Mononuclear cell (primary cell): Measurements from ENCODE around the gene LTB4R. TPM values are rescaled to one million over a fixed set of nuclear protein-coding genes. Genes with fewer than 3 reads are reported as not detected.
"Not testable (repeated sequence)": the region's sequence is repeated elsewhere in the genome, so short reads cannot be mapped to it uniquely, and the experiment has no call there.

Source experiments
- H3K27me3 ChIP-seq: 2 replicates; pipeline ENCODE4 v1.6.0; 2011; ENCODE audit warnings: low read length, control low read depth; ENCODE audit not compliant: insufficient read depth
- H3K4me1 ChIP-seq: 2 replicates; pipeline ENCODE4 v1.5.1; 2011; ENCODE audit warnings: mild to moderate bottlenecking, low read length, control low read depth; ENCODE audit not compliant: insufficient read depth
- H3K4me3 ChIP-seq: 2 replicates; pipeline ENCODE4 v1.5.1; 2011; ENCODE audit warnings: mild to moderate bottlenecking, low read length, moderate library complexity
- H3K9me3 ChIP-seq: 2 replicates; pipeline ENCODE4 v1.5.1; 2011; ENCODE audit warnings: low read depth, mild to moderate bottlenecking, control low read depth, low read length
- total RNA-seq: library from RNA; depleted of rRNA; stranded (reverse); fragments of >200 nt; gene quantifications from one replicate; pipeline ENCODE4 v1.2.3, GENCODE V29; 2012

LTB4R gene
- total RNA-seq, 1 donor: 12.5 TPM

- no peaks in the 10 kb centered on the region for H3K9me3 ChIP-seq
- no peak overlapping the region for H3K4me3 ChIP-seq
- peaks cover 89% of the 10 kb centered on the region for H3K4me1 ChIP-seq
- peaks cover 21% of the 10 kb centered on the region for H3K27me3 ChIP-seq
Observed at GRCh38 chr14:24335461-24336171, 24.3 kb downstream of the LTB4R start.

- Histone ChIP-seq H3K4me1 (peaks cover 77% of the 10 kb centered on the region), H3K4me3 (no peak overlapping the region), H3K9me3 (no peaks in the 10 kb centered on the region), H3K27me3 (peaks cover 21% of the 10 kb centered on the region)
Observed at GRCh38 chr14:24337144-24337823, 26.0 kb downstream of the LTB4R start.

GRCh38 chr14:24337824-24338175 is 26.5 kb downstream of the LTB4R start:
- peaks cover 72% of the 10 kb centered on the region for H3K4me1 ChIP-seq
- no peak overlapping the region for H3K4me3 ChIP-seq
- H3K9me3 ChIP-seq: no peaks in the 10 kb centered on the region
- H3K27me3 ChIP-seq: peaks cover 20% of the 10 kb centered on the region

GRCh38 chr14:24338843-24339242 is 27.5 kb downstream of the LTB4R start:
- no peaks in the 10 kb centered on the region for H3K9me3 ChIP-seq
- peaks cover 62% of the 10 kb centered on the region for H3K4me1 ChIP-seq

GRCh38 chr14:24339284-24340151 is 28.2 kb downstream of the LTB4R start, which contains the start of gene RIPK3:
Gene RIPK3 (minus strand): TSS chr14:24339991. CDS start chr14:24339826, 165 bp downstream.
- peak within 1 kb of the TSS; percentile 84 for H3K4me3 ChIP-seq
- H3K4me1 ChIP-seq: peaks cover 55% of the 10 kb centered on the region
- no peaks in the 10 kb centered on the region for H3K9me3 ChIP-seq
- peaks cover 9% of the 10 kb centered on the region for H3K27me3 ChIP-seq

More at GRCh38 chr14:24338843-24339242, 27.5 kb downstream of the LTB4R start:
- peak overlapping the region; percentile 84 for H3K4me3 ChIP-seq
- H3K27me3 ChIP-seq: peaks cover 15% of the 10 kb centered on the region

GRCh38 chr14:24340606-24341005 is 29.3 kb downstream of the LTB4R start:
- Histone ChIP-seq H3K4me3 (no peak overlapping the region), H3K27me3 (no peaks in the 10 kb centered on the region), H3K4me1 (peaks cover 44% of the 10 kb centered on the region), H3K9me3 (no peaks in the 10 kb centered on the region)

GRCh38 chr14:24342889-24343288 is 31.6 kb downstream of the LTB4R start:
- Histone ChIP-seq H3K4me3 (no peak overlapping the region), H3K9me3 (no peaks in the 10 kb centered on the region), H3K4me1 (peaks cover 26% of the 10 kb centered on the region), H3K27me3 (peaks cover 3% of the 10 kb centered on the region)

GRCh38 chr14:24343795-24344660 is 32.7 kb downstream of the LTB4R start:
- H3K27me3 ChIP-seq: peaks cover 3% of the 10 kb centered on the region
- H3K9me3 ChIP-seq: no peaks in the 10 kb centered on the region
- peaks cover 16% of the 10 kb centered on the region for H3K4me1 ChIP-seq
- H3K4me3 ChIP-seq: no peak overlapping the region

- Histone ChIP-seq H3K27me3 (peaks cover 9% of the 10 kb centered on the region), H3K9me3 (no peaks in the 10 kb centered on the region), H3K4me1 (no peaks in the 10 kb centered on the region), H3K4me3 (no peak overlapping the region)
Observed at GRCh38 chr14:24347134-24347533, 35.8 kb downstream of the LTB4R start.

- Histone ChIP-seq H3K4me1 (no peaks in the 10 kb centered on the region), H3K9me3 (no peaks in the 10 kb centered on the region), H3K27me3 (peaks cover 9% of the 10 kb centered on the region), H3K4me3 (no peak overlapping the region)
Observed at GRCh38 chr14:24348186-24348585, 36.9 kb downstream of the LTB4R start.

GRCh38 chr14:24349742-24350141 is 38.4 kb downstream of the LTB4R start:
- Histone ChIP-seq H3K4me1 (no peaks in the 10 kb centered on the region), H3K9me3 (no peaks in the 10 kb centered on the region), H3K4me3 (no peak overlapping the region), H3K27me3 (peaks cover 9% of the 10 kb centered on the region)

GRCh38 chr14:24351517-24351916 is 40.2 kb downstream of the LTB4R start:
- Histone ChIP-seq H3K4me1 (no peaks in the 10 kb centered on the region), H3K4me3 (no peak overlapping the region), H3K27me3 (peaks cover 9% of the 10 kb centered on the region), H3K9me3 (no peaks in the 10 kb centered on the region)

GRCh38 chr14:24353559-24354481 is 42.5 kb downstream of the LTB4R start:
- no peaks in the 10 kb centered on the region for H3K4me1 ChIP-seq
- H3K9me3 ChIP-seq: no peaks in the 10 kb centered on the region
- no peak overlapping the region for H3K4me3 ChIP-seq
- H3K27me3 ChIP-seq: peaks cover 5% of the 10 kb centered on the region

GRCh38 chr14:24354482-24354825 is 43.2 kb downstream of the LTB4R start:
- H3K27me3 ChIP-seq, H3K4me3 ChIP-seq, H3K4me1 ChIP-seq, H3K9me3 ChIP-seq: not testable (repeated sequence)
